NB4 (cell line): Measurements from ENCODE around the gene FSTL4.

ENCODE experiments used
- MYC ChIP-seq: IDR thresholded peaks from 2 replicates; pipeline ENCODE4 v1.6.1; 2011; ENCODE audit warnings: low read depth, low read length
- POLR2A ChIP-seq: IDR thresholded peaks from 2 replicates; pipeline ENCODE4 v1.6.1; 2011; ENCODE audit warnings: mild to moderate bottlenecking; ENCODE audit not compliant: insufficient read length; ENCODE audit errors: extremely low read depth
- TF ChIP-seq, protein P1 (sequence below): IDR thresholded peaks from one replicate; pipeline ENCODE4 v1.5.1; 2012; ENCODE audit warnings: low read depth, low read length

GRCh38 chr5:133404724-133405123 is 207.6 kb downstream of the FSTL4 start:
- TF ChIP-seq, protein P1, sequence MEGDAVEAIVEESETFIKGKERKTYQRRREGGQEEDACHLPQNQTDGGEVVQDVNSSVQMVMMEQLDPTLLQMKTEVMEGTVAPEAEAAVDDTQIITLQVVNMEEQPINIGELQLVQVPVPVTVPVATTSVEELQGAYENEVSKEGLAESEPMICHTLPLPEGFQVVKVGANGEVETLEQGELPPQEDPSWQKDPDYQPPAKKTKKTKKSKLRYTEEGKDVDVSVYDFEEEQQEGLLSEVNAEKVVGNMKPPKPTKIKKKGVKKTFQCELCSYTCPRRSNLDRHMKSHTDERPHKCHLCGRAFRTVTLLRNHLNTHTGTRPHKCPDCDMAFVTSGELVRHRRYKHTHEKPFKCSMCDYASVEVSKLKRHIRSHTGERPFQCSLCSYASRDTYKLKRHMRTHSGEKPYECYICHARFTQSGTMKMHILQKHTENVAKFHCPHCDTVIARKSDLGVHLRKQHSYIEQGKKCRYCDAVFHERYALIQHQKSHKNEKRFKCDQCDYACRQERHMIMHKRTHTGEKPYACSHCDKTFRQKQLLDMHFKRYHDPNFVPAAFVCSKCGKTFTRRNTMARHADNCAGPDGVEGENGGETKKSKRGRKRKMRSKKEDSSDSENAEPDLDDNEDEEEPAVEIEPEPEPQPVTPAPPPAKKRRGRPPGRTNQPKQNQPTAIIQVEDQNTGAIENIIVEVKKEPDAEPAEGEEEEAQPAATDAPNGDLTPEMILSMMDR, result peak; percentile 39
- TF ChIP-seq MYC (no peak), POLR2A (no peak)
